GM23338 (cell line): ENCODE results near the gene ASXL2.

Source experiments
- CREB1 ChIP-seq: fragments of 250-450 bp; sonication (Bioruptor Pico); IDR thresholded peaks from 2 replicates; pipeline ENCODE4 v1.5.0; 2020; ENCODE audit warnings: low read depth, mild to moderate bottlenecking, moderate library complexity
- CTCF ChIP-seq, 2 experiments: fragments of 200-600 bp in 1 of 2; sonication (generic) in 1 of 2; conservative IDR thresholded peaks; 2 replicates each; pipeline versions ENCODE4 v1.5.1 to v1.6.1; 2016 to 2017; ENCODE audit warnings: antibody characterized with exemption in 2 of 2, low read depth in 2 of 2, mild to moderate bottlenecking in 2 of 2, moderate library complexity in 1 of 2
- ETS1 ChIP-seq: IDR thresholded peaks from 2 replicates; pipeline ENCODE4 v1.6.1; 2016; ENCODE audit warnings: antibody characterized with exemption
- EZH2 ChIP-seq: fragments of 200-600 bp; sonication (generic); IDR thresholded peaks from one replicate; pipeline ENCODE4 v1.8.0; 2017; ENCODE audit warnings: antibody characterized with exemption, mild to moderate bottlenecking, low read depth; ENCODE audit not compliant: unreplicated experiment
- EZH2phosphoT487 ChIP-seq: fragments of 200-600 bp; sonication (generic); IDR thresholded peaks from one replicate; pipeline ENCODE4 v1.8.1; 2018; ENCODE audit warnings: antibody characterized with exemption; ENCODE audit not compliant: unreplicated experiment
- JUNB ChIP-seq: IDR thresholded peaks from one replicate; pipeline ENCODE4 v1.6.1; 2016; ENCODE audit warnings: antibody characterized with exemption; ENCODE audit not compliant: unreplicated experiment
- POLR2AphosphoS5 ChIP-seq: IDR thresholded peaks from 2 replicates; pipeline ENCODE4 v1.6.1; 2016; ENCODE audit warnings: antibody characterized with exemption, low read depth
- REST ChIP-seq: IDR thresholded peaks from one replicate; pipeline ENCODE4 v1.6.1; 2018; ENCODE audit warnings: antibody characterized with exemption; ENCODE audit not compliant: unreplicated experiment
- ZNF114 ChIP-seq: fragments of 250-450 bp; sonication (Bioruptor Pico); IDR thresholded peaks from 2 replicates; pipeline ENCODE4 v1.5.0; 2020; ENCODE audit warnings: mild to moderate bottlenecking, moderate library complexity
- ZNF331 ChIP-seq: fragments of 250-450 bp; sonication (Bioruptor Pico); IDR thresholded peaks from 2 replicates; pipeline ENCODE4 v1.5.0; 2020; ENCODE audit warnings: low read depth, mild to moderate bottlenecking, moderate library complexity
- ZNF462 ChIP-seq: fragments of 250-450 bp; sonication (Bioruptor Pico); IDR thresholded peaks from 2 replicates; pipeline ENCODE4 v1.5.0; 2020; ENCODE audit warnings: mild to moderate bottlenecking, moderate library complexity

- no peak for TF ChIP-seq CTCF (conservative IDR thresholded peaks at IDR 0.05; ENCODE audit: low read depth in 2 of 2)
- TF ChIP-seq EZH2 = no peak
- TF ChIP-seq EZH2phosphoT487 = no peak
- no peak for TF ChIP-seq POLR2AphosphoS5
- TF ChIP-seq ZNF114 = no peak
- no peak for TF ChIP-seq CREB1 (CRISPR knock-in tag)
- TF ChIP-seq JUNB = no peak
- TF ChIP-seq REST = no peak
- no peak for TF ChIP-seq ETS1
- TF ChIP-seq ZNF462 (CRISPR knock-in tag) = no peak
- no peak for TF ChIP-seq ZNF331 (CRISPR knock-in tag)
Observed at GRCh38 chr2:25895018-25895417, 16.7 kb upstream of the ASXL2 start.
